HepG2 (cell line): ENCODE results near the gene RRM2. TPM values are rescaled to one million over a fixed set of nuclear protein-coding genes. Genes with fewer than 3 reads are reported as not detected.
A peak's percentile ranks its signal among the peaks of the same experiment; 100 is the strongest.

ENCODE experiments used
- ATAC-seq: fragments of 200-7000 bp; cut with Tn5 transposase; 3 replicates; pipeline ENCODE4 v1.9.1; 2020; ENCODE audit warnings: mild to moderate bottlenecking, moderate library complexity
- BruUV-seq: library from RNA; stranded (reverse); fragments of 400-500 nt; replicated peaks from 2 replicates; lab custom pipeline; 2021; lab: Mats Ljungman, UMichigan
- CTCF ChIA-PET: fragments of 300-600 bp; formaldehyde crosslinking; extraction: SDS; loops from one replicate; lab custom pipeline; 2021; ENCODE audit warnings: low total read pairs, inconsistent platforms, low intra/inter-chr PET ratio; lab: Yijun Ruan, JAX
- POLR2A ChIA-PET: fragments of 350-600 bp; sonication (Branson Sonifier 250); formaldehyde crosslinking; loops from one replicate; lab custom pipeline; 2020; ENCODE audit warnings: antibody characterized with exemption, inconsistent platforms; lab: Yijun Ruan, JAX
- DNase-seq: peaks from one replicate; pipeline ENCODE4 v3.0.0-alpha.2; 2015; ENCODE audit warnings: low spot score
- FAIRE-seq: peaks from 3 replicates; lab custom pipeline; 2011; peaks lifted over from hg19 to GRCh38; lab: Jason Lieb, UNC
- H2AFZ ChIP-seq: one replicate; pipeline ENCODE4 v1.6.1; 2011; ENCODE audit warnings: low read length, inconsistent platforms
- H3K27ac ChIP-seq: fragments of 300-600 bp; 3 replicates; pipeline ENCODE4 v1.8.0; 2011; ENCODE audit warnings: mixed run types, mild to moderate bottlenecking, mixed read lengths, low read length, inconsistent platforms; ENCODE audit not compliant: insufficient read depth; ENCODE audit errors: extremely low read length
- H3K27me3 ChIP-seq, 2 experiments: fragments of 200-600 bp in 1 of 2; 2 replicates in 1 of 2; 3 replicates in 1 of 2; pipeline versions ENCODE4 v1.6.0 to v1.8.0; 2011; ENCODE audit warnings: low read length in 2 of 2, mild to moderate bottlenecking in 2 of 2, moderate library complexity in 2 of 2, inconsistent platforms in 1 of 2; ENCODE audit not compliant: insufficient read depth in 2 of 2, control insufficient read depth in 1 of 2
- H3K36me3 ChIP-seq, 2 experiments: fragments of 200-600 bp in 1 of 2; replicated peaks in 1 of 2; 2 replicates in 1 of 2; 3 replicates in 1 of 2; pipeline versions ENCODE4 v1.5.1 to v1.8.0; 2011; ENCODE audit warnings: low read length in 2 of 2, inconsistent platforms in 1 of 2; ENCODE audit not compliant: insufficient read depth in 2 of 2, control insufficient read depth in 1 of 2
- H3K4me1 ChIP-seq: 2 replicates; pipeline ENCODE4 v1.5.1; 2012; ENCODE audit warnings: low read length, inconsistent platforms; ENCODE audit not compliant: insufficient read depth
- H3K4me2 ChIP-seq: 2 replicates; pipeline ENCODE4 v1.6.0; 2011; ENCODE audit warnings: low read depth, low read length, inconsistent platforms
- H3K4me3 ChIP-seq, 3 experiments: fragments of 200-600 bp in 1 of 3; sonication (generic), shearing (Covaris generic) in 1 of 3; replicated peaks in 1 of 3; 2 replicates each; pipeline ENCODE4 v1.5.1; 2011 to 2016; ENCODE audit warnings: low read length in 3 of 3, inconsistent platforms in 2 of 3, low read depth in 2 of 3, mild to moderate bottlenecking in 2 of 3, control low read depth in 1 of 3, mixed read lengths in 1 of 3; ENCODE audit not compliant: insufficient read depth in 1 of 3
- H3K79me2 ChIP-seq: one replicate; pipeline ENCODE4 v1.6.1; 2011; ENCODE audit warnings: low read length, inconsistent platforms; ENCODE audit not compliant: insufficient read depth
- H3K9ac ChIP-seq: 2 replicates; pipeline ENCODE4 v1.6.0; 2011; ENCODE audit warnings: mild to moderate bottlenecking, low read depth, low read length, inconsistent platforms; ENCODE audit not compliant: insufficient read depth
- H3K9me3 ChIP-seq: 2 replicates; pipeline ENCODE4 v1.5.1; 2012; ENCODE audit warnings: mild to moderate bottlenecking, low read length
- H4K20me1 ChIP-seq: 2 replicates; pipeline ENCODE4 v1.6.0; 2011; ENCODE audit warnings: inconsistent platforms, mild to moderate bottlenecking, low read length, moderate library complexity; ENCODE audit not compliant: insufficient read depth
- CCAR2 ChIP-seq: fragments of 200-400 bp; formaldehyde crosslinking; optimal IDR thresholded peaks from 2 replicates; pipeline ENCODE3; 2018; ENCODE audit warnings: low read depth, mild to moderate bottlenecking, low read length, moderate library complexity
- E2F2 ChIP-seq: sonication (generic); formaldehyde crosslinking; IDR thresholded peaks from 2 replicates; pipeline ENCODE4 v1.4.0; 2020; ENCODE audit warnings: missing genetic modification reagents, borderline replicate concordance
- FOXO4 ChIP-seq: sonication (generic); formaldehyde crosslinking; conservative IDR thresholded peaks from 2 replicates; pipeline ENCODE4 v1.8.1; 2023; ENCODE audit warnings: missing genetic modification reagents
- FOXP1 ChIP-seq, 2 experiments: fragments of 450-650 bp in 1 of 2; IDR thresholded peaks; 2 replicates each; pipeline ENCODE4 v1.6.1; 2017 to 2018; ENCODE audit warnings: antibody characterized with exemption in 1 of 2
- HOXD1 ChIP-seq: sonication (generic); formaldehyde crosslinking; IDR thresholded peaks from 2 replicates; pipeline ENCODE4 v1.5.0; 2020; ENCODE audit warnings: missing genetic modification reagents
- IKZF5 ChIP-seq: IDR thresholded peaks from 2 replicates; pipeline ENCODE4 v1.6.1; 2018; ENCODE audit warnings: missing genetic modification reagents, mild to moderate bottlenecking, missing compliant biosample characterization
- MEF2D ChIP-seq: sonication (generic); formaldehyde crosslinking; IDR thresholded peaks from 2 replicates; pipeline ENCODE4 v1.5.1; 2020; ENCODE audit warnings: mild to moderate bottlenecking, missing genetic modification reagents
- REPIN1 ChIP-seq: sonication (generic); formaldehyde crosslinking; IDR thresholded peaks from 2 replicates; pipeline ENCODE4 v1.8.0; 2022; ENCODE audit warnings: missing genetic modification reagents, low read depth, mild to moderate bottlenecking, borderline replicate concordance
- YEATS4 ChIP-seq: sonication (generic); formaldehyde crosslinking; IDR thresholded peaks from 2 replicates; pipeline ENCODE4 v1.4.0; 2020; ENCODE audit warnings: missing genetic modification reagents, borderline replicate concordance
- ZBTB37 ChIP-seq: sonication (generic); formaldehyde crosslinking; IDR thresholded peaks from 2 replicates; pipeline ENCODE4 v1.4.0; 2020; ENCODE audit warnings: mild to moderate bottlenecking, missing genetic modification reagents
- ZBTB43 ChIP-seq: sonication (generic); formaldehyde crosslinking; conservative IDR thresholded peaks from 2 replicates; pipeline ENCODE4 v1.4.0; 2020; ENCODE audit warnings: missing genetic modification reagents
- ZFP1 ChIP-seq: IDR thresholded peaks from 2 replicates; pipeline ENCODE4 v1.6.1; 2016
- ZFX ChIP-seq: sonication (generic); formaldehyde crosslinking; IDR thresholded peaks from 2 replicates; pipeline ENCODE4 v1.4.0; 2020; ENCODE audit warnings: mild to moderate bottlenecking, low read depth, missing genetic modification reagents, moderate library complexity
- ZHX1 ChIP-seq: sonication (generic); formaldehyde crosslinking; IDR thresholded peaks from 2 replicates; pipeline ENCODE4 v1.8.1; 2022; ENCODE audit warnings: low read depth, mild to moderate bottlenecking, missing genetic modification reagents
- ZMYM4 ChIP-seq: sonication (generic); formaldehyde crosslinking; IDR thresholded peaks from 2 replicates; pipeline ENCODE4 v1.8.1; 2023; ENCODE audit warnings: mild to moderate bottlenecking, missing genetic modification reagents
- WGBS: methylation state at CpG from one replicate; pipeline ENCODE4 v1.1.6; 2017; ENCODE audit warnings: low lambda C conversion rate; 5-methylcytosine and 5-hydroxymethylcytosine counted together
- in situ Hi-C: cut with HindIII; loops from 2 replicates; pipeline ENCODE4 v1.10.0; 2017; ENCODE audit warnings: low pct_unique_long_range_greater_than_20kb; ENCODE audit not compliant: extremely low pct_ligation_motif_present
- intact Hi-C: fragments of 100-400 bp; cut with micrococcal nuclease; formaldehyde crosslinking; loops from one replicate; pipeline ENCODE4 v1.10.0; 2022; ENCODE audit not compliant: unreplicated experiment
- polyA plus RNA-seq, 8 experiments: library from polyadenylated mRNA; depleted of rRNA in 3 of 8; stranded (reverse) in 7 of 8; unstranded in 1 of 8; fragments of >200 nt; fragmentation: Illumina TruSeq in 4 of 8; extraction: Trizol in 4 of 8; gene quantifications; 2 replicates each; pipeline versions ENCODE4 v1.2.1 to v1.2.3, GENCODE V29; 2011 to 2016; ENCODE audit warnings: low read depth in 4 of 8, missing spikeins in 1 of 8, mixed read lengths in 1 of 8; ENCODE audit not compliant: insufficient read depth in 1 of 8
- total RNA-seq, 5 experiments: library from RNA; depleted of rRNA; stranded (reverse); fragments of >200 nt; fragmentation: Illumina TruSeq; extraction: Trizol; gene quantifications; 2 replicates each; pipeline ENCODE4 v1.2.3, GENCODE V29; 2016; ENCODE audit warnings: low read depth in 1 of 5

Gene RRM2
- total and polyA plus RNA-seq, 2 of the 13 experiments (the other 11 are each of a cell fraction or from before 2014, with no cell fraction given): 31.3 to 150 TPM

- Histone ChIP-seq H3K36me3 (peaks cover 9 to 32% of the 10 kb centered on the region in 2 experiments), H4K20me1 (no peaks in the 10 kb centered on the region), H3K79me2 (peaks cover 42% of the 10 kb centered on the region), H3K27me3 (no peaks in the 10 kb centered on the region), H3K4me2 (peak overlapping the region; percentile 98), H3K9me3 (no peaks in the 10 kb centered on the region), H3K4me1 (peaks cover 81% of the 10 kb centered on the region), H2AFZ (no peak overlapping the region), H3K4me3 (peak overlapping the region; percentile 70 to 99 (median 93)), H3K27ac (peak overlapping the region; percentile 92)
- 1% methylated on average over 18 of the region's 18 CpGs for WGBS
- DNase-seq: no peak
- intact Hi-C loops (loop anchor here (2.0 to 10.0 kb wide), 4 partner anchors 152 to 282 kb away; partner anchors contain the start of genes GRHL1 and HPCAL1), in situ Hi-C loops (loop anchor here (5.0 kb wide), 1 partner anchor 314 kb away; no protein-coding TSS in a partner anchor)
- ChIA-PET CTCF (no interaction called here), POLR2A (no interaction called here)
- BruUV-seq: no TSS peak
- FAIRE-seq: no peak
- no peak for ATAC-seq
- no peak for TF ChIP-seq ZFX (CRISPR knock-in tag)
- TF ChIP-seq ZHX1 (CRISPR knock-in tag): no peak
- TF ChIP-seq ZBTB43 (CRISPR knock-in tag): no peak
- no peak for TF ChIP-seq FOXO4 (CRISPR knock-in tag)
- TF ChIP-seq E2F2 (CRISPR knock-in tag): no peak
- no peak for TF ChIP-seq ZBTB37 (CRISPR knock-in tag)
- no peak for TF ChIP-seq HOXD1 (CRISPR knock-in tag)
- TF ChIP-seq CCAR2: no peak
- TF ChIP-seq IKZF5: no peak
- TF ChIP-seq ZFP1 (CRISPR knock-in tag): no peak
- TF ChIP-seq YEATS4 (CRISPR knock-in tag): no peak
- TF ChIP-seq FOXP1 (IDR thresholded peaks at IDR 0.05): no peak
- no peak for TF ChIP-seq FOXP1 (CRISPR knock-in tag; IDR thresholded peaks at IDR 0.05)
- no peak for TF ChIP-seq MEF2D
- TF ChIP-seq REPIN1: no peak
- no peak for TF ChIP-seq ZMYM4 (CRISPR knock-in tag)
- TF ChIP-seq, all 625 proteins: peak for 0
- peak overlapping the region; percentile 93 for H3K9ac ChIP-seq
Measured at GRCh38 chr2:10123281-10123680, 742 bp downstream of the RRM2 start.
